Stimulated activated CD4-positive, alpha-beta T cell treated with anti-CD3 and anti-CD28 coated beads, TNF-alpha, amount 100 ng/mL, for 1 hour (primary cell): ENCODE data around the gene CDK5RAP1.
"Not testable (repeated sequence)": the region's sequence is repeated elsewhere in the genome, so short reads cannot be mapped to it uniquely, and the experiment has no call there.

Source experiments
- DNase-seq, 3 donors: peaks; one replicate each; pipeline ENCODE4 v3.0.0-alpha.2; 2020; ENCODE audit warnings: low read depth in 3 of 3, low spot score in 1 of 3

CDK5RAP1 gene

GRCh38 chr20:33401184-33401920, at the start of gene CDK5RAP1:
Gene CDK5RAP1 (minus strand): TSS chr20:33401519. CDS start chr20:33397064, 4,455 bp downstream.
- DNase-seq: peak; percentile 68 to 70 (median 69)

GRCh38 chr20:33450867-33451266, 49.5 kb upstream of the CDK5RAP1 start:
- no peak for DNase-seq

- DNase-seq: no peak
These were observed 44.7 kb upstream of the CDK5RAP1 start for GRCh38 chr20:33445881-33446625.

- DNase-seq: no peak
These were observed 43.7 kb upstream of the CDK5RAP1 start for GRCh38 chr20:33444797-33445560.

GRCh38 chr20:33443512-33444239, 42.4 kb upstream of the CDK5RAP1 start, which contains the start of gene SNTA1:
Gene SNTA1 (minus strand): TSS chr20:33443763. CDS start chr20:33443620, 143 bp downstream.
- peak; percentile 77 to 85 (median 79) for DNase-seq

- no peak for DNase-seq
These were observed 41.7 kb upstream of the CDK5RAP1 start for GRCh38 chr20:33443006-33443511.

GRCh38 chr20:33442136-33443005, 41.1 kb upstream of the CDK5RAP1 start:
- no peak for DNase-seq

GRCh38 chr20:33441142-33441955, 40.0 kb upstream of the CDK5RAP1 start:
- no peak for DNase-seq

GRCh38 chr20:33440562-33440961, 39.2 kb upstream of the CDK5RAP1 start:
- not testable (repeated sequence) for DNase-seq

GRCh38 chr20:33438481-33438880, 37.2 kb upstream of the CDK5RAP1 start:
- DNase-seq: no peak

- no peak for DNase-seq
These were observed 36.0 kb upstream of the CDK5RAP1 start for GRCh38 chr20:33437141-33437911.

GRCh38 chr20:33434434-33434833, 33.1 kb upstream of the CDK5RAP1 start:
- DNase-seq: no peak

GRCh38 chr20:33433465-33434234, 32.3 kb upstream of the CDK5RAP1 start:
- no peak for DNase-seq

- no peak for DNase-seq
These were observed 30.6 kb upstream of the CDK5RAP1 start for GRCh38 chr20:33431797-33432381.

GRCh38 chr20:33423875-33424274, 22.6 kb upstream of the CDK5RAP1 start:
- not testable (repeated sequence) for DNase-seq

- DNase-seq: no peak
These were observed 22.0 kb upstream of the CDK5RAP1 start for GRCh38 chr20:33423141-33423834.
